MM.1S (cell line): Measurements from ENCODE around the gene CHSY3.

ENCODE experiments used
- EZH2 ChIP-seq: fragments of 300-600 bp; sonication (generic); optimal IDR thresholded peaks from 2 replicates; pipeline ENCODE3; 2017; ENCODE audit warnings: low read depth, mild to moderate bottlenecking, antibody characterized with exemption, low read length, mixed read lengths
- EZH2phosphoT487 ChIP-seq: fragments of 300-600 bp; sonication (generic); IDR thresholded peaks from 2 replicates; pipeline ENCODE4 v1.6.1; 2018; ENCODE audit warnings: antibody characterized with exemption, low read length
- TF ChIP-seq, protein P1 (sequence below): fragments of 300-600 bp; sonication (generic); IDR thresholded peaks from 2 replicates; pipeline ENCODE4 v1.5.1; 2016; ENCODE audit warnings: antibody characterized with exemption, low read length, mixed read lengths

DNA sequence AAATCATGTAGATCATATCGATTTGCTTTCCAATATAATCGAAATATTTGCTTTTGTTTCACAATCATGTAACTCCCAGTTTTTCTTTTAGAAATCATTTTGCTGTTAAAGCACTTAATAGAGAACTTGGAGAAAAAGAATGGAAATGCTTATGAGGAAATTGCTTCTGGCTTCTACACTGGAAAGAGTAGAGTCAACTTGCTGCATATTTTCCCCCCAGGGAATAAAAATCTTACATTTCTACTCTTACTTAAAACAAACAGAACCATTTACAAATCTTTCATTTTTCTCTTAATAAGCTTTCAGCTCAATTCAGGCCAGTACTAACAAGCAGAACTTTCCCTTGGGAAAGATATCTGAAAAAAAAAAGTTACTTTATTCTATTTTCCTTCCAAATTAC, 312.0 kb downstream of the CHSY3 start:
- TF ChIP-seq, protein P1, sequence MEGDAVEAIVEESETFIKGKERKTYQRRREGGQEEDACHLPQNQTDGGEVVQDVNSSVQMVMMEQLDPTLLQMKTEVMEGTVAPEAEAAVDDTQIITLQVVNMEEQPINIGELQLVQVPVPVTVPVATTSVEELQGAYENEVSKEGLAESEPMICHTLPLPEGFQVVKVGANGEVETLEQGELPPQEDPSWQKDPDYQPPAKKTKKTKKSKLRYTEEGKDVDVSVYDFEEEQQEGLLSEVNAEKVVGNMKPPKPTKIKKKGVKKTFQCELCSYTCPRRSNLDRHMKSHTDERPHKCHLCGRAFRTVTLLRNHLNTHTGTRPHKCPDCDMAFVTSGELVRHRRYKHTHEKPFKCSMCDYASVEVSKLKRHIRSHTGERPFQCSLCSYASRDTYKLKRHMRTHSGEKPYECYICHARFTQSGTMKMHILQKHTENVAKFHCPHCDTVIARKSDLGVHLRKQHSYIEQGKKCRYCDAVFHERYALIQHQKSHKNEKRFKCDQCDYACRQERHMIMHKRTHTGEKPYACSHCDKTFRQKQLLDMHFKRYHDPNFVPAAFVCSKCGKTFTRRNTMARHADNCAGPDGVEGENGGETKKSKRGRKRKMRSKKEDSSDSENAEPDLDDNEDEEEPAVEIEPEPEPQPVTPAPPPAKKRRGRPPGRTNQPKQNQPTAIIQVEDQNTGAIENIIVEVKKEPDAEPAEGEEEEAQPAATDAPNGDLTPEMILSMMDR = no peak
- TF ChIP-seq EZH2 (no peak), EZH2phosphoT487 (no peak)
